SK-N-SH (cell line): ENCODE measurements around the gene KCNK4. TPM values are rescaled to one million over a fixed set of nuclear protein-coding genes. Genes with fewer than 3 reads are reported as not detected.

ENCODE experiments used
- CTCF ChIA-PET: fragments of 300-600, 350-600 bp; formaldehyde crosslinking; extraction: SDS; loops from one replicate; lab custom pipeline; 2021; lab: Yijun Ruan, JAX
- POLR2A ChIA-PET: fragments of 350-600 bp; sonication (Branson Sonifier 250); formaldehyde crosslinking; extraction: SDS; loops from one replicate; lab custom pipeline; 2020; ENCODE audit warnings: antibody characterized with exemption, inconsistent platforms; lab: Yijun Ruan, JAX
- DNase-seq: peaks from one replicate; pipeline ENCODE4 v3.0.0; 2012
- H2AFZ ChIP-seq: fragments of 200-600 bp; sonication (generic); 2 replicates; pipeline ENCODE4 v1.8.1; 2016; ENCODE audit warnings: antibody characterized with exemption, mild to moderate bottlenecking, low read depth
- H3F3A ChIP-seq: fragments of 200-600 bp; sonication (generic); replicated peaks from 2 replicates; pipeline ENCODE3; 2016; ENCODE audit warnings: antibody characterized with exemption, mild to moderate bottlenecking; ENCODE audit not compliant: insufficient read depth
- H3K27ac ChIP-seq, 2 experiments: fragments of 200-500 bp in 1 of 2; fragments of 200-600 bp in 1 of 2; sonication (Bioruptor generic) in 1 of 2; sonication (generic), shearing (Covaris generic) in 1 of 2; 2 replicates each; pipeline versions ENCODE4 v1.5.1 to v1.6.1; 2014 to 2016; ENCODE audit warnings: low read depth in 2 of 2, inconsistent platforms in 1 of 2, low read length in 1 of 2, mild to moderate bottlenecking in 1 of 2, mixed read lengths in 1 of 2
- H3K27me3 ChIP-seq: fragments of 200-600 bp; sonication (generic), shearing (Covaris generic); 2 replicates; pipeline ENCODE4 v1.6.1; 2016; ENCODE audit warnings: mixed run types; ENCODE audit not compliant: insufficient read depth
- H3K36me3 ChIP-seq, 2 experiments: fragments of 200-500 bp in 1 of 2; fragments of 200-600 bp in 1 of 2; sonication (Bioruptor generic) in 1 of 2; sonication (generic) in 1 of 2; replicated peaks in 1 of 2; 2 replicates each; pipeline versions ENCODE3 to v1.5.1; 2014 to 2016; ENCODE audit warnings: low read length in 1 of 2, mild to moderate bottlenecking in 1 of 2; ENCODE audit not compliant: insufficient read depth in 2 of 2, control insufficient read depth in 1 of 2
- H3K4me1 ChIP-seq, 2 experiments: fragments of 200-500 bp in 1 of 2; fragments of 200-600 bp in 1 of 2; sonication (Bioruptor generic) in 1 of 2; sonication (generic), shearing (Covaris generic) in 1 of 2; 2 replicates each; pipeline versions ENCODE4 v1.5.1 to v1.6.1; 2014 to 2016; ENCODE audit warnings: low read depth in 1 of 2, low read length in 1 of 2, mixed run types in 1 of 2; ENCODE audit not compliant: insufficient read depth in 2 of 2, control insufficient read depth in 1 of 2
- H3K4me2 ChIP-seq: fragments of 200-600 bp; sonication (generic), shearing (Covaris generic); 2 replicates; pipeline ENCODE4 v1.6.1; 2017; ENCODE audit warnings: mixed run types
- H3K4me3 ChIP-seq, 2 experiments: fragments of 200-500 bp in 1 of 2; fragments of 200-600 bp in 1 of 2; sonication (Bioruptor generic) in 1 of 2; sonication (generic), shearing (Covaris generic) in 1 of 2; 2 replicates each; pipeline versions ENCODE4 v1.5.1 to v1.8.1; 2014 to 2016; ENCODE audit warnings: low read depth in 2 of 2, inconsistent platforms in 1 of 2, low read length in 1 of 2, mild to moderate bottlenecking in 1 of 2, mixed read lengths in 1 of 2, moderate library complexity in 1 of 2
- H3K79me2 ChIP-seq: fragments of 200-600 bp; sonication (generic); 2 replicates; pipeline ENCODE4 v1.8.1; 2017; ENCODE audit warnings: mild to moderate bottlenecking; ENCODE audit not compliant: insufficient read depth
- H3K9ac ChIP-seq: fragments of 200-600 bp; sonication (generic); 2 replicates; pipeline ENCODE4 v1.6.1; 2017; ENCODE audit warnings: mixed run types
- H3K9me2 ChIP-seq: fragments of 200-600 bp; sonication (generic); 2 replicates; pipeline ENCODE4 v1.6.1; 2017; ENCODE audit warnings: mixed run types
- H3K9me3 ChIP-seq: fragments of 200-600 bp; sonication (generic); 2 replicates; pipeline ENCODE4 v1.6.1; 2017; ENCODE audit warnings: mixed run types, mild to moderate bottlenecking, moderate library complexity
- H4K20me1 ChIP-seq: fragments of 200-600 bp; sonication (generic); 2 replicates; pipeline ENCODE4 v1.6.1; 2017; ENCODE audit warnings: mild to moderate bottlenecking, mixed run types; ENCODE audit not compliant: insufficient read depth
- CHD2 ChIP-seq: fragments of 150-350 bp; IDR thresholded peaks from 2 replicates; pipeline ENCODE4 v1.6.1; 2018; ENCODE audit warnings: low read length; ENCODE audit not compliant: partially characterized antibody
- CTCF ChIP-seq: fragments of 200-600 bp; sonication (generic); IDR thresholded peaks from 2 replicates; pipeline ENCODE4 v1.6.1; 2017; ENCODE audit warnings: antibody characterized with exemption, mild to moderate bottlenecking, moderate library complexity
- ELF1 ChIP-seq: IDR thresholded peaks from 2 replicates; pipeline ENCODE4 v1.4.0; 2012
- EP300 ChIP-seq, 2 experiments: IDR thresholded peaks; 2 replicates each; pipeline versions ENCODE4 v1.4.0 to v1.6.1; 2012; ENCODE audit warnings: borderline replicate concordance in 1 of 2, low read depth in 1 of 2, low read length in 1 of 2
- EZH2phosphoT487 ChIP-seq: fragments of 200-600 bp; sonication (generic); IDR thresholded peaks from 2 replicates; pipeline ENCODE4 v1.6.1; 2017; ENCODE audit warnings: low read depth, mixed run types, mild to moderate bottlenecking, antibody characterized with exemption, moderate library complexity, borderline replicate concordance
- FOXJ3 ChIP-seq: sonication (generic); formaldehyde crosslinking; IDR thresholded peaks from 2 replicates; pipeline ENCODE4 v1.5.1; 2020; ENCODE audit warnings: mild to moderate bottlenecking, missing genetic modification reagents
- FOXM1 ChIP-seq: IDR thresholded peaks from 2 replicates; pipeline ENCODE4 v1.4.0; 2012; ENCODE audit warnings: low read depth, mild to moderate bottlenecking
- GABPA ChIP-seq: IDR thresholded peaks from 2 replicates; pipeline ENCODE4 v1.4.0; 2012; ENCODE audit warnings: low read depth, mild to moderate bottlenecking
- GATA2 ChIP-seq: sonication (generic); formaldehyde crosslinking; IDR thresholded peaks from 2 replicates; pipeline ENCODE4 v1.5.0; 2020; ENCODE audit warnings: mild to moderate bottlenecking, missing genetic modification reagents
- IRF3 ChIP-seq: fragments of 150-350 bp; IDR thresholded peaks from 2 replicates; pipeline ENCODE4 v1.6.1; 2016; ENCODE audit warnings: mild to moderate bottlenecking, low read depth, low read length
- JUND ChIP-seq: IDR thresholded peaks from 2 replicates; pipeline ENCODE4 v1.4.0; 2012
- MXI1 ChIP-seq: IDR thresholded peaks from 2 replicates; pipeline ENCODE4 v1.6.1; 2012; ENCODE audit warnings: mild to moderate bottlenecking, low read depth, low read length, improper control_type of control experiment
- NFIC ChIP-seq: IDR thresholded peaks from 2 replicates; pipeline ENCODE4 v1.4.0; 2012; ENCODE audit warnings: borderline replicate concordance
- NRF1 ChIP-seq: IDR thresholded peaks from 2 replicates; pipeline ENCODE4 v1.6.1; 2012; ENCODE audit warnings: low read depth, mild to moderate bottlenecking, low read length
- RAD21 ChIP-seq: IDR thresholded peaks from 2 replicates; pipeline ENCODE4 v1.6.1; 2012; ENCODE audit warnings: mild to moderate bottlenecking, low read length
- RFX5 ChIP-seq: IDR thresholded peaks from 2 replicates; pipeline ENCODE4 v1.6.1; 2012; ENCODE audit warnings: mild to moderate bottlenecking, improper control_type of control experiment, low read length
- RXRA ChIP-seq: IDR thresholded peaks from 2 replicates; pipeline ENCODE4 v1.4.0; 2012; ENCODE audit warnings: low read depth, mild to moderate bottlenecking, borderline replicate concordance
- SMC3 ChIP-seq: IDR thresholded peaks from 2 replicates; pipeline ENCODE4 v1.6.1; 2012; ENCODE audit warnings: low read depth, low read length, improper control_type of control experiment
- TCF12 ChIP-seq: IDR thresholded peaks from 2 replicates; pipeline ENCODE4 v1.4.0; 2012
- ZBTB33 ChIP-seq: IDR thresholded peaks from 2 replicates; pipeline ENCODE4 v1.4.0; 2012; ENCODE audit warnings: low read depth, borderline replicate concordance
- WGBS: methylation state at CpG from one replicate; pipeline ENCODE4 v1.1.6; 2017; ENCODE audit warnings: low lambda C conversion rate; 5-methylcytosine and 5-hydroxymethylcytosine counted together
- polyA plus RNA-seq, 3 experiments: library from polyadenylated mRNA; depleted of rRNA; stranded (reverse); fragments of >200 nt; gene quantifications; 2 replicates each; pipeline ENCODE4 v1.2.3, GENCODE V29; 2012

The KCNK4 gene
- polyA plus RNA-seq, 1 of the 3 experiments (the other 2 are of a cell fraction): 0.16 TPM

GRCh38 chr11:64285885-64286800 is 5.0 kb upstream of the KCNK4 start:
- H3K9me3 ChIP-seq: no peaks in the 10 kb centered on the region
- peaks cover 28% of the 10 kb centered on the region for H3K79me2 ChIP-seq
- H3K36me3 ChIP-seq: peaks cover 0 to 6% of the 10 kb centered on the region in 2 experiments
- H3K27me3 ChIP-seq: 0 out of 2 replicates have a peak, but pooled peaks cover 6% of the 10 kb centered on the region
- ChIA-PET POLR2A (interaction anchor here (1.6 to 3.2 kb wide), 3 partner anchors 15 to 44 kb away, joined by 3 to 33 read pairs (median 6); partner anchors contain the start of gene ESRRA), CTCF (interaction anchor here (1.1 to 12.2 kb wide), 6 partner anchors 11 to 365 kb away, joined by 3 to 196 read pairs (median 11); partner anchors contain the start of genes CATSPERZ, ESRRA and PLCB3)
- H3K4me1 ChIP-seq: peaks cover 8 to 26% of the 10 kb centered on the region in 2 experiments; a peak in 2 of 4 replicates
- peaks cover 16% of the 10 kb centered on the region for H3F3A ChIP-seq
- H3K9me2 ChIP-seq: no peaks in the 10 kb centered on the region
- peak overlapping the region; percentile 60 to 95 for H3K4me3 ChIP-seq
- no peaks in the 10 kb centered on the region for H4K20me1 ChIP-seq
- peak overlapping the region; percentile 100 for H3K4me2 ChIP-seq
- H3K27ac ChIP-seq: peak overlapping the region; percentile 32 to 87; a peak in 3 of 4 replicates
- TF ChIP-seq CHD2: no peak
- TF ChIP-seq SMC3: peak; percentile 20; the same call in 1 of the 2 replicates
- TF ChIP-seq RFX5: no peak
- no peak for TF ChIP-seq ZBTB33
- no peak for TF ChIP-seq RXRA
- TF ChIP-seq NFIC: no peak
- TF ChIP-seq GATA2 (CRISPR knock-in tag): no peak
- no peak for TF ChIP-seq FOXJ3 (CRISPR knock-in tag)
- peak; percentile 32 for TF ChIP-seq CTCF
- no peak for TF ChIP-seq IRF3
- TF ChIP-seq EP300 (IDR thresholded peaks at IDR 0.05; ENCODE audit: borderline replicate concordance in 1 of 2, low read depth in 1 of 2, low read length in 1 of 2): no peak
- no peak for TF ChIP-seq JUND
- no peak for TF ChIP-seq NRF1
- no peak for TF ChIP-seq GABPA
- no peak for TF ChIP-seq TCF12
- no peak for TF ChIP-seq EZH2phosphoT487
- TF ChIP-seq MXI1: peak; percentile 61; the same call in 1 of the 2 replicates
- TF ChIP-seq RAD21: peak; percentile 25
- TF ChIP-seq ELF1: no peak
- no peak for TF ChIP-seq FOXM1
- peak overlapping the region; percentile 83; the same call in 1 of the 2 replicates for H2AFZ ChIP-seq
- peak; percentile 73 for DNase-seq
- H3K9ac ChIP-seq: peak overlapping the region; percentile 89
- 59% methylated on average over 17 of the region's 40 CpGs for WGBS
